K562 (cell line): ENCODE results near the gene CMTR1. TPM values are rescaled to one million over a fixed set of nuclear protein-coding genes. Genes with fewer than 3 reads are reported as not detected.

Source experiments
- ARID1B ChIP-seq: fragments of 450-650 bp; IDR thresholded peaks from 2 replicates; pipeline ENCODE4 v1.6.1; 2016; ENCODE audit warnings: antibody characterized with exemption, mild to moderate bottlenecking, inconsistent platforms
- ATF7 ChIP-seq: fragments of 450-650 bp; IDR thresholded peaks from 2 replicates; pipeline ENCODE4 v1.7.1; 2014; ENCODE audit warnings: mild to moderate bottlenecking, moderate library complexity
- COPS2 ChIP-seq: fragments of 450-650 bp; conservative IDR thresholded peaks from 2 replicates; pipeline ENCODE4 v1.6.1; 2016; ENCODE audit warnings: mild to moderate bottlenecking, moderate library complexity
- CXXC5 ChIP-seq: fragments of 250-450 bp; sonication (Bioruptor Pico); IDR thresholded peaks from 2 replicates; pipeline ENCODE4 v1.8.0; 2022; ENCODE audit warnings: inconsistent platforms, mild to moderate bottlenecking, moderate library complexity
- FOXA3 ChIP-seq, 2 experiments: fragments of 450-650 bp in 1 of 2; sonication (generic) in 1 of 2; formaldehyde crosslinking; IDR thresholded peaks in 1 of 2; conservative IDR thresholded peaks in 1 of 2; 2 replicates each; pipeline versions ENCODE4 v1.4.0 to v1.8.0; 2020 to 2022; ENCODE audit warnings: mild to moderate bottlenecking in 2 of 2, missing genetic modification reagents in 1 of 2
- FOXK1 ChIP-seq: sonication (generic); formaldehyde crosslinking; IDR thresholded peaks from 2 replicates; pipeline ENCODE4 v1.8.0; 2022; ENCODE audit warnings: missing genetic modification reagents, mild to moderate bottlenecking, borderline replicate concordance
- NCOA6 ChIP-seq: fragments of 450-650 bp; IDR thresholded peaks from 2 replicates; pipeline ENCODE4 v1.6.1; 2017; ENCODE audit warnings: mild to moderate bottlenecking
- RNF2 ChIP-seq: sonication (generic); IDR thresholded peaks from 2 replicates; pipeline ENCODE4 v1.6.1; 2016
- ZNF174 ChIP-seq: fragments of 250-450 bp; sonication (Bioruptor Pico); IDR thresholded peaks from 2 replicates; pipeline ENCODE4 v1.4.0; 2020; ENCODE audit warnings: mild to moderate bottlenecking
- ZNF551 ChIP-seq: fragments of 250-450 bp; sonication (Bioruptor Pico); IDR thresholded peaks from 2 replicates; pipeline ENCODE4 v1.5.0; 2021; ENCODE audit warnings: mild to moderate bottlenecking, moderate library complexity
- polyA plus RNA-seq, 8 experiments: library from polyadenylated mRNA; depleted of rRNA in 4 of 8; stranded (reverse) in 5 of 8; unstranded in 3 of 8; fragments of >200 nt; fragmentation: Nextera tagmentation in 2 of 8; fragmentation: Illumina TruSeq in 1 of 8; extraction: Ambion mirVana in 2 of 8; extraction: Trizol in 1 of 8; gene quantifications; 2 replicates each; pipeline versions ENCODE4 v1.2.1 to v1.2.3, GENCODE V29; 2011 to 2014; ENCODE audit warnings: inconsistent platforms in 1 of 8, missing spikeins in 1 of 8
- total RNA-seq, 7 experiments: library from RNA; depleted of rRNA in 6 of 7; stranded (reverse); fragments of >200 nt in 6 of 7; fragmentation: Illumina TruSeq in 2 of 7; extraction: Trizol in 2 of 7; gene quantifications; 2 replicates each; pipeline versions ENCODE4 v1.2.1 to v1.2.3, GENCODE V29; 2011 to 2021; ENCODE audit warnings: low replicate concordance in 1 of 7
- TF ChIP-seq, protein P1 (sequence below), 2 experiments: fragments of 450-650 bp; IDR thresholded peaks; 2 replicates each; pipeline ENCODE4 v1.6.1; 2016
- TF ChIP-seq, protein P2 (sequence below), 2 experiments: fragments of 450-650 bp in 1 of 2; sonication (generic) in 1 of 2; formaldehyde crosslinking in 1 of 2; IDR thresholded peaks; 2 replicates each; pipeline versions ENCODE4 v1.7.1 to v1.9.0; 2016 to 2022; ENCODE audit warnings: inconsistent platforms in 1 of 2, mild to moderate bottlenecking in 1 of 2, missing genetic modification reagents in 1 of 2
- TF ChIP-seq, protein P3 (sequence below): fragments of 250-450 bp; sonication (Bioruptor Pico); IDR thresholded peaks from 2 replicates; pipeline ENCODE4 v1.8.0; 2021; ENCODE audit warnings: borderline replicate concordance, mild to moderate bottlenecking, moderate library complexity; ENCODE audit not compliant: poor library complexity, severe bottlenecking
- TF ChIP-seq, protein P4 (sequence below): fragments of 450-650 bp; formaldehyde crosslinking; IDR thresholded peaks from 2 replicates; pipeline ENCODE4 v1.4.0; 2022; ENCODE audit warnings: missing genetic modification characterization

Gene CMTR1
- total and polyA plus RNA-seq, 9 of the 15 experiments (the other 6 are each of a cell fraction or from before 2014, with no cell fraction given): 2.9 to 63.5 (median 49.5) TPM

DNA sequence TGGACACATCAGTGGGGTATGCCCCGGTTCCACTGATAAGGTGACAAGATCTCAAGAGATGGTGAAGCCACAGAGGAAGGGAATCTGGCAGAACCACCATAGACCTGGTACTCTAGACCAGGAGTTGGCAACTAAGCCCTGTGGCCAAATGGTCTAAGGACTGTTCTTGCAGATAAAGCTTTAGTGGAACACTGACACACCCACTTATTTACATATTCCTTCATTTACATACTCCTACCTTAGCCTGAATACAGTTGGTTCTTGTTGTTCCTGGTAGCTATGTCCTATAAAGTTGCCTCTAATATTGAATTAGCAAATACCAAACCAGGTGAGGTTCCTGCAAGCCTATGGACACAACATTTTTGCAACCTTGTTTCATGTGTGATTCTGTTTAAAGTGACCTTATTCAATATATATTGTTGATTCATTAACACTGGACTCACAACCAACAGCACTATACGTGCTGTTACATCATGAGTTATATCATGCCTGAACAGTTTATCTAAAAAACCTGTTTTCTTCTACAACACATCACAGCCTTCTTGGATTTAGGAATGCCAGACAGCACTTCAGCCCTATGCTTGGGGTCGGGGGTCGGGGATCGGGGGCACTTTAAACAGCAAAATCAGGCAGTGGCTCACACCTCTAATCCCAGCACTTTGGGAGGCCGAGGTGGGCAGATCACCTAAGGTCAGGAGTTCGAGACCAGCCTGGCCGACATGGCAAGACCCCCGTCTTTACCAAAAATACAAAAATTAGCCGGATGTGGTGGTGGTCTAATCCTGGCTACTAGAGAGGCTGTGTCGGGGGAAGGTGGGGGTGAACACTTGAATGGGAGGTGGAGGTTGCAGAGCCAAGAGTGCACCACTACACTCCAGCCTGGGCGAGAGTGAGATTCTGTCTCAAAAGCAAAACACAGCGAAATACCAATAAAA, 64.2 kb downstream of the CMTR1 start (continued):
- TF ChIP-seq, protein P1, sequence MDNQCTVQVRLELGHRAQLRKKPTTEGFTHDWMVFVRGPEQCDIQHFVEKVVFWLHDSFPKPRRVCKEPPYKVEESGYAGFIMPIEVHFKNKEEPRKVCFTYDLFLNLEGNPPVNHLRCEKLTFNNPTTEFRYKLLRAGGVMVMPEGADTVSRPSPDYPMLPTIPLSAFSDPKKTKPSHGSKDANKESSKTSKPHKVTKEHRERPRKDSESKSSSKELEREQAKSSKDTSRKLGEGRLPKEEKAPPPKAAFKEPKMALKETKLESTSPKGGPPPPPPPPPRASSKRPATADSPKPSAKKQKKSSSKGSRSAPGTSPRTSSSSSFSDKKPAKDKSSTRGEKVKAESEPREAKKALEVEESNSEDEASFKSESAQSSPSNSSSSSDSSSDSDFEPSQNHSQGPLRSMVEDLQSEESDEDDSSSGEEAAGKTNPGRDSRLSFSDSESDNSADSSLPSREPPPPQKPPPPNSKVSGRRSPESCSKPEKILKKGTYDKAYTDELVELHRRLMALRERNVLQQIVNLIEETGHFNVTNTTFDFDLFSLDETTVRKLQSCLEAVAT (IDR thresholded peaks at IDR 0.05): no peak
- TF ChIP-seq ATF7 (peak; percentile 52; the same call in 1 of the 2 replicates), FOXA3 (CRISPR knock-in tag; conservative IDR thresholded peaks at IDR 0.05 in 1 of 2, IDR thresholded peaks at IDR 0.05 in 1 of 2) (peak in 1 of 2 experiments; percentile 89; a peak in 2 of 4 replicates), FOXK1 (0 out of 2 replicates have a peak, but pooled peaks have one; percentile 85), ARID1B (peak; percentile 52), ZNF551 (CRISPR knock-in tag) (no peak), COPS2 (no peak), CXXC5 (CRISPR knock-in tag) (0 out of 2 replicates have a peak, but pooled peaks have one; percentile 11), ZNF174 (no peak), RNF2 (peak; percentile 73; the same call in 1 of the 2 replicates), NCOA6 (no peak)
- TF ChIP-seq, protein P2, sequence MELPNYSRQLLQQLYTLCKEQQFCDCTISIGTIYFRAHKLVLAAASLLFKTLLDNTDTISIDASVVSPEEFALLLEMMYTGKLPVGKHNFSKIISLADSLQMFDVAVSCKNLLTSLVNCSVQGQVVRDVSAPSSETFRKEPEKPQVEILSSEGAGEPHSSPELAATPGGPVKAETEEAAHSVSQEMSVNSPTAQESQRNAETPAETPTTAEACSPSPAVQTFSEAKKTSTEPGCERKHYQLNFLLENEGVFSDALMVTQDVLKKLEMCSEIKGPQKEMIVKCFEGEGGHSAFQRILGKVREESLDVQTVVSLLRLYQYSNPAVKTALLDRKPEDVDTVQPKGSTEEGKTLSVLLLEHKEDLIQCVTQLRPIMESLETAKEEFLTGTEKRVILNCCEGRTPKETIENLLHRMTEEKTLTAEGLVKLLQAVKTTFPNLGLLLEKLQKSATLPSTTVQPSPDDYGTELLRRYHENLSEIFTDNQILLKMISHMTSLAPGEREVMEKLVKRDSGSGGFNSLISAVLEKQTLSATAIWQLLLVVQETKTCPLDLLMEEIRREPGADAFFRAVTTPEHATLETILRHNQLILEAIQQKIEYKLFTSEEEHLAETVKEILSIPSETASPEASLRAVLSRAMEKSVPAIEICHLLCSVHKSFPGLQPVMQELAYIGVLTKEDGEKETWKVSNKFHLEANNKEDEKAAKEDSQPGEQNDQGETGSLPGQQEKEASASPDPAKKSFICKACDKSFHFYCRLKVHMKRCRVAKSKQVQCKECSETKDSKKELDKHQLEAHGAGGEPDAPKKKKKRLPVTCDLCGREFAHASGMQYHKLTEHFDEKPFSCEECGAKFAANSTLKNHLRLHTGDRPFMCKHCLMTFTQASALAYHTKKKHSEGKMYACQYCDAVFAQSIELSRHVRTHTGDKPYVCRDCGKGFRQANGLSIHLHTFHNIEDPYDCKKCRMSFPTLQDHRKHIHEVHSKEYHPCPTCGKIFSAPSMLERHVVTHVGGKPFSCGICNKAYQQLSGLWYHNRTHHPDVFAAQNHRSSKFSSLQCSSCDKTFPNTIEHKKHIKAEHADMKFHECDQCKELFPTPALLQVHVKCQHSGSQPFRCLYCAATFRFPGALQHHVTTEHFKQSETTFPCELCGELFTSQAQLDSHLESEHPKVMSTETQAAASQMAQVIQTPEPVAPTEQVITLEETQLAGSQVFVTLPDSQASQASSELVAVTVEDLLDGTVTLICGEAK (IDR thresholded peaks at IDR 0.05): peak; percentile 84
- TF ChIP-seq, protein P2 (CRISPR knock-in tag; IDR thresholded peaks at IDR 0.05): peak; percentile 35; the same call in 1 of the 2 replicates
- TF ChIP-seq, protein P3, sequence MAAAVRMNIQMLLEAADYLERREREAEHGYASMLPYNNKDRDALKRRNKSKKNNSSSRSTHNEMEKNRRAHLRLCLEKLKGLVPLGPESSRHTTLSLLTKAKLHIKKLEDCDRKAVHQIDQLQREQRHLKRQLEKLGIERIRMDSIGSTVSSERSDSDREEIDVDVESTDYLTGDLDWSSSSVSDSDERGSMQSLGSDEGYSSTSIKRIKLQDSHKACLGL (CRISPR knock-in tag): no peak
- TF ChIP-seq, protein P4, sequence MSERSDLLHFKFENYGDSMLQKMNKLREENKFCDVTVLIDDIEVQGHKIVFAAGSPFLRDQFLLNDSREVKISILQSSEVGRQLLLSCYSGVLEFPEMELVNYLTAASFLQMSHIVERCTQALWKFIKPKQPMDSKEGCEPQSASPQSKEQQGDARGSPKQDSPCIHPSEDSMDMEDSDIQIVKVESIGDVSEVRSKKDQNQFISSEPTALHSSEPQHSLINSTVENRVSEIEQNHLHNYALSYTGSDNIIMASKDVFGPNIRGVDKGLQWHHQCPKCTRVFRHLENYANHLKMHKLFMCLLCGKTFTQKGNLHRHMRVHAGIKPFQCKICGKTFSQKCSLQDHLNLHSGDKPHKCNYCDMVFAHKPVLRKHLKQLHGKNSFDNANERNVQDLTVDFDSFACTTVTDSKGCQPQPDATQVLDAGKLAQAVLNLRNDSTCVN (CRISPR knock-in tag): peak; percentile 72; the same call in 1 of the 2 replicates
